ENCODE measurements around the gene SMU1. TPM values are rescaled to one million over a fixed set of nuclear protein-coding genes. Genes with fewer than 3 reads are reported as not detected.

The SMU1 gene
- total and polyA plus RNA-seq, 2 donors (not counting 3 experiments of a cell fraction or from before 2014, with no cell fraction given), result 8.5 to 21.7 TPM

DNA sequence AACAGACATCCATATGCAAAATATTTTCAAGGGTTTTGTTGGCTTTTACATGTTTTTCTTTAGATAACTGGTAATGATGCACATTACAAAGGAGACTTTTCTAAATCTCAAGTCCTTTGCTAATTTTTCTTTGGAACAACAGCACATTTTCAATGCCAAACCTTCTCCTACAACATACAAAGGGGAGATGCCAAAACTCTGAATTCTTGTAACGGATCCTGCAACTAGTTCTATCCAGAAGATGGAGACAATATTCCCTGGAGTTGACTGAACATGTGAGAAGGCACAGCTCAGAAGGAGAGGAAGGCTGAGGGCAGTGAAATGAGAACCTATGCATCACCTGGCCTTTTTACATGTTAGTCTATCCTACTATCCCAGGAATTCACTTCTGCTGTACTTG, 30.4 kb downstream of the SMU1 start:
- dilution Hi-C loops (cut with MboI; ENCODE audit: extremely low pct_ligation_motif_present, low sequenced_read_pairs) (no loop called here), intact Hi-C loops (cut with micrococcal nuclease) (no loop called here)
- H3K4me1 ChIP-seq (ENCODE audit: control insufficient read depth, extremely low read depth, insufficient read depth, low read length), result peaks cover 11% of the 10 kb centered on the region
- H3K36me3 ChIP-seq (ENCODE audit: control insufficient read depth in 2 of 2, extremely low read depth in 1 of 2, insufficient read depth in 2 of 2, low read length in 2 of 2), result peaks cover 0 to 10% of the 10 kb centered on the region in 2 experiments
- H3K4me2 ChIP-seq (ENCODE audit: insufficient read depth, low read length), result no peak overlapping the region
- TF ChIP-seq MYC (IDR thresholded peaks at IDR 0.05; ENCODE audit: low read depth, low read length), result no peak
- TF ChIP-seq JUN (IDR thresholded peaks at IDR 0.05; ENCODE audit: borderline replicate concordance, insufficient read depth, insufficient read length, low read depth), result no peak
- TF ChIP-seq POLR2AphosphoS5 (IDR thresholded peaks at IDR 0.05; ENCODE audit: insufficient read depth, low read depth, low read length), result no peak
- TF ChIP-seq EZH2 (IDR thresholded peaks at IDR 0.05; ENCODE audit: borderline replicate concordance, low read depth, low read length, severe bottlenecking), result no peak
- no peak for TF ChIP-seq GATA2 (IDR thresholded peaks at IDR 0.05; ENCODE audit: insufficient read depth, insufficient read length, low read depth, low read length)
- no peak for TF ChIP-seq POLR2A (IDR thresholded peaks at IDR 0.05; ENCODE audit: low read depth, low read length)
- TF ChIP-seq, protein P1, sequence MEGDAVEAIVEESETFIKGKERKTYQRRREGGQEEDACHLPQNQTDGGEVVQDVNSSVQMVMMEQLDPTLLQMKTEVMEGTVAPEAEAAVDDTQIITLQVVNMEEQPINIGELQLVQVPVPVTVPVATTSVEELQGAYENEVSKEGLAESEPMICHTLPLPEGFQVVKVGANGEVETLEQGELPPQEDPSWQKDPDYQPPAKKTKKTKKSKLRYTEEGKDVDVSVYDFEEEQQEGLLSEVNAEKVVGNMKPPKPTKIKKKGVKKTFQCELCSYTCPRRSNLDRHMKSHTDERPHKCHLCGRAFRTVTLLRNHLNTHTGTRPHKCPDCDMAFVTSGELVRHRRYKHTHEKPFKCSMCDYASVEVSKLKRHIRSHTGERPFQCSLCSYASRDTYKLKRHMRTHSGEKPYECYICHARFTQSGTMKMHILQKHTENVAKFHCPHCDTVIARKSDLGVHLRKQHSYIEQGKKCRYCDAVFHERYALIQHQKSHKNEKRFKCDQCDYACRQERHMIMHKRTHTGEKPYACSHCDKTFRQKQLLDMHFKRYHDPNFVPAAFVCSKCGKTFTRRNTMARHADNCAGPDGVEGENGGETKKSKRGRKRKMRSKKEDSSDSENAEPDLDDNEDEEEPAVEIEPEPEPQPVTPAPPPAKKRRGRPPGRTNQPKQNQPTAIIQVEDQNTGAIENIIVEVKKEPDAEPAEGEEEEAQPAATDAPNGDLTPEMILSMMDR (IDR thresholded peaks at IDR 0.05; ENCODE audit: extremely low read depth in 1 of 2, insufficient read depth in 1 of 2, low read depth in 1 of 2, low read length in 2 of 2), result no peak
- TF ChIP-seq, protein P2, sequence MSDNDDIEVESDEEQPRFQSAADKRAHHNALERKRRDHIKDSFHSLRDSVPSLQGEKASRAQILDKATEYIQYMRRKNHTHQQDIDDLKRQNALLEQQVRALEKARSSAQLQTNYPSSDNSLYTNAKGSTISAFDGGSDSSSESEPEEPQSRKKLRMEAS (IDR thresholded peaks at IDR 0.05; ENCODE audit: insufficient read depth, insufficient read length), result no peak
- no peak for TF ChIP-seq FOS (IDR thresholded peaks at IDR 0.05; ENCODE audit: borderline replicate concordance, insufficient read depth, low read length)
- CTCF ChIA-PET, result interaction anchor here (1.1 kb wide), 1 partner anchor 180 kb away, joined by 10 read pairs; no protein-coding TSS in a partner anchor
- BruUV-seq (replicated peaks), result no TSS peak
- H3K27ac ChIP-seq (ENCODE audit: insufficient read depth, low read depth, low read length), result no peak overlapping the region
- H3K9me3 ChIP-seq (replicated peaks; ENCODE audit: control insufficient read depth, insufficient read depth, low read length), result no peaks in the 10 kb centered on the region
- no peaks in the 10 kb centered on the region for H3K27me3 ChIP-seq (ENCODE audit: control insufficient read depth in 2 of 2, insufficient read depth in 2 of 2, low read length in 2 of 2)
- no peak overlapping the region for H2AFZ ChIP-seq (ENCODE audit: low read depth, low read length)
- FAIRE-seq (no peak), DNase-seq (ENCODE audit: low read depth, low spot score) (no peak)
- H4K20me1 ChIP-seq (replicated peaks; ENCODE audit: control insufficient read depth, extremely low read depth, insufficient read depth, low read length), result no peaks in the 10 kb centered on the region
- POLR2A ChIA-PET, result no interaction called here
- H3K9me1 ChIP-seq (replicated peaks; ENCODE audit: control insufficient read depth, extremely low read depth, insufficient read depth, low read length), result no peaks in the 10 kb centered on the region
- H3K4me3 ChIP-seq (replicated peaks in 1 of 3; ENCODE audit: insufficient read depth in 1 of 3, low read depth in 1 of 3, low read length in 3 of 3), result no peak overlapping the region
- no peak overlapping the region for H3K9ac ChIP-seq (replicated peaks; ENCODE audit: extremely low read depth, insufficient read depth, low read length)
- no peaks in the 10 kb centered on the region for H3K79me2 ChIP-seq (ENCODE audit: control insufficient read depth, insufficient read depth, low read length)

Data from endothelial cell of umbilical vein (primary cell).